SK-N-DZ (cell line): ENCODE measurements around the gene ZBTB20.

ENCODE experiments used
- DNase-seq: peaks from one replicate; pipeline ENCODE4 v3.0.0-alpha.2; 2015; ENCODE audit warnings: low spot score

Gene ZBTB20

GRCh38 chr3:114447950-114448479 lies 699.1 kb downstream of the ZBTB20 start:
- DNase-seq = no peak

GRCh38 chr3:114447545-114447944 lies 699.5 kb downstream of the ZBTB20 start:
- DNase-seq = no peak

- DNase-seq = no peak
Measured at GRCh38 chr3:114446600-114446999, 700.5 kb downstream of the ZBTB20 start.

GRCh38 chr3:114445233-114445632 lies 701.9 kb downstream of the ZBTB20 start:
- DNase-seq = no peak

GRCh38 chr3:114444216-114444615 lies 702.9 kb downstream of the ZBTB20 start:
- no peak for DNase-seq

- DNase-seq = no peak
Measured at GRCh38 chr3:114442246-114442645, 704.8 kb downstream of the ZBTB20 start.

- no peak for DNase-seq
Measured at GRCh38 chr3:114441386-114441785, 705.7 kb downstream of the ZBTB20 start.

GRCh38 chr3:114440700-114441099 lies 706.4 kb downstream of the ZBTB20 start:
- DNase-seq = no peak

GRCh38 chr3:114439284-114439683 lies 707.8 kb downstream of the ZBTB20 start:
- no peak for DNase-seq

- no peak for DNase-seq
Measured at GRCh38 chr3:114437897-114438296, 709.2 kb downstream of the ZBTB20 start.

GRCh38 chr3:114436182-114436581 lies 710.9 kb downstream of the ZBTB20 start:
- no peak for DNase-seq

- DNase-seq = no peak
Measured at GRCh38 chr3:114435386-114436115, 711.5 kb downstream of the ZBTB20 start.

- DNase-seq = no peak
Measured at GRCh38 chr3:114432310-114432709, 714.8 kb downstream of the ZBTB20 start.

- DNase-seq = no peak
Measured at GRCh38 chr3:114428044-114428595, 719.0 kb downstream of the ZBTB20 start.

- no peak for DNase-seq
Measured at GRCh38 chr3:114427285-114428043, 719.6 kb downstream of the ZBTB20 start.

GRCh38 chr3:114424337-114424736 lies 722.8 kb downstream of the ZBTB20 start:
- no peak for DNase-seq

- DNase-seq = no peak
Measured at GRCh38 chr3:114421204-114421603, 725.9 kb downstream of the ZBTB20 start.

GRCh38 chr3:114420072-114420471 lies 727.0 kb downstream of the ZBTB20 start:
- DNase-seq = no peak

GRCh38 chr3:114418724-114419543 lies 728.2 kb downstream of the ZBTB20 start:
- DNase-seq = peak; percentile 65

GRCh38 chr3:114418107-114418506 lies 729.0 kb downstream of the ZBTB20 start:
- DNase-seq = no peak

- no peak for DNase-seq
Measured at GRCh38 chr3:114417675-114418074, 729.4 kb downstream of the ZBTB20 start.

- no peak for DNase-seq
Measured at GRCh38 chr3:114417265-114417664, 729.8 kb downstream of the ZBTB20 start.
